Calu3 (cell line): Measurements from ENCODE around the gene FABP7. TPM values are rescaled to one million over a fixed set of nuclear protein-coding genes. Genes with fewer than 3 reads are reported as not detected.
A peak's percentile ranks its signal among the peaks of the same experiment; 100 is the strongest.

ENCODE experiments used
- Bru-seq: library from RNA; stranded (reverse); fragments of 400-500 nt; gene quantifications from one replicate; lab custom pipeline; 2021; lab: Mats Ljungman, UMichigan
- BruChase-seq, 2 experiments: library from RNA; stranded (reverse); fragments of 400-500 nt; gene quantifications; one replicate each; lab custom pipeline; 2021; lab: Mats Ljungman, UMichigan
- BruUV-seq: library from RNA; stranded (reverse); fragments of 400-500 nt; replicated peaks from 2 replicates; lab custom pipeline; 2021; lab: Mats Ljungman, UMichigan
- CTCF ChIA-PET: fragments of 300-600 bp; sonication (Branson Sonifier 250); formaldehyde crosslinking; loops from one replicate; lab custom pipeline; 2022; ENCODE audit warnings: antibody characterized with exemption; lab: Charles Lee
- DNase-seq: peaks from one replicate; pipeline ENCODE4 v3.0.0; 2022
- H3K27ac Mint-ChIP-seq: one replicate; pipeline ENCODE4 v1.8.0; 2022; ENCODE audit warnings: mixed read lengths; ENCODE audit not compliant: unreplicated experiment
- H3K27me3 Mint-ChIP-seq: one replicate; pipeline ENCODE4 v1.8.0; 2022; ENCODE audit warnings: mixed read lengths; ENCODE audit not compliant: unreplicated experiment
- H3K36me3 Mint-ChIP-seq: one replicate; pipeline ENCODE4 v1.8.0; 2022; ENCODE audit warnings: mild to moderate bottlenecking, moderate library complexity, mixed read lengths; ENCODE audit not compliant: insufficient read depth, unreplicated experiment
- H3K4me1 Mint-ChIP-seq: one replicate; pipeline ENCODE4 v1.8.0; 2022; ENCODE audit warnings: mild to moderate bottlenecking, low read depth, mixed read lengths; ENCODE audit not compliant: unreplicated experiment
- H3K4me3 Mint-ChIP-seq: one replicate; pipeline ENCODE4 v1.8.0; 2022; ENCODE audit warnings: mild to moderate bottlenecking, low read depth, moderate library complexity, mixed read lengths; ENCODE audit not compliant: unreplicated experiment
- H3K9me3 Mint-ChIP-seq: one replicate; pipeline ENCODE4 v1.8.0; 2022; ENCODE audit warnings: low read depth, mixed read lengths; ENCODE audit not compliant: unreplicated experiment
- intact Hi-C: fragments of 100-400 bp; cut with micrococcal nuclease; formaldehyde crosslinking; loops from one replicate; pipeline ENCODE4 v1.10.0; 2022; ENCODE audit not compliant: unreplicated experiment
- long read RNA-seq: library from polyadenylated mRNA; stranded (forward); transcript quantifications from one replicate; pipeline ENCODE4 v2.0.0, GENCODE V29; 2022
- total RNA-seq: library from RNA; stranded (reverse); gene quantifications from 2 replicates; pipeline ENCODE4 v1.2.3, GENCODE V29; 2022
- TF ChIP-seq, protein P1 (sequence below): fragments of 200-600 bp; IDR thresholded peaks from one replicate; pipeline ENCODE4 v1.8.0; 2022; ENCODE audit warnings: antibody characterized with exemption; ENCODE audit not compliant: unreplicated experiment

Gene FABP7
- not detected in 2 replicates for total RNA-seq
- Bru-seq, nascent RNA: not detected
- not detected for BruChase-seq, experiment 1, labeled RNA remaining after a 6-hour chase
- not detected for BruChase-seq, experiment 2, labeled RNA remaining after a 2-hour chase
- long read RNA-seq: 0 reads

DNA sequence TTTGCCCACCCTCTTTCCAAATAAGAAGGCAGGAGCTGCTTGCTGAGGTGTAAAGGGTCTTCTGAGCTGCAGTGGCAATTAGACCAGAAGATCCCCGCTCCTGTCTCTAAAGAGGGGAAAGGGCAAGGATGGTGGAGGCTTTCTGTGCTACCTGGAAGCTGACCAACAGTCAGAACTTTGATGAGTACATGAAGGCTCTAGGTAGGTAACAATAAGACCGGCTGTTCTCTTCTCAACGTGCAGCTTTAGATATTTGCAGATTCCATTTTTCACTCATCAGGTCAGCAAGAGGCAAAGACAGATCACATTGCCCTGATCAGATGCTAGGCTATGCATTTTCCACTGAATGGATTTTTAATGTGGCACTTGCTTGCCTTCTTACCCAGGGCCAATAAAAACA is at the start of gene FABP7:
Gene FABP7 (plus strand): TSS at position 50 of the 400 bp plus-strand sequence. CDS start 79 bp downstream, at position 129.
- DNase-seq: no peak
- Mint-ChIP-seq H3K4me1 (no peaks in the 10 kb centered on the region), H3K4me3 (no peak within 1 kb of the TSS), H3K27me3 (peaks cover 18% of the 10 kb centered on the region), H3K27ac (no peak within 1 kb of the TSS), H3K36me3 (no peaks in the 10 kb centered on the region), H3K9me3 (peaks cover 2% of the 10 kb centered on the region)
- CTCF ChIA-PET: no interaction called here
- no TSS peak for BruUV-seq
- TF ChIP-seq, protein P1, sequence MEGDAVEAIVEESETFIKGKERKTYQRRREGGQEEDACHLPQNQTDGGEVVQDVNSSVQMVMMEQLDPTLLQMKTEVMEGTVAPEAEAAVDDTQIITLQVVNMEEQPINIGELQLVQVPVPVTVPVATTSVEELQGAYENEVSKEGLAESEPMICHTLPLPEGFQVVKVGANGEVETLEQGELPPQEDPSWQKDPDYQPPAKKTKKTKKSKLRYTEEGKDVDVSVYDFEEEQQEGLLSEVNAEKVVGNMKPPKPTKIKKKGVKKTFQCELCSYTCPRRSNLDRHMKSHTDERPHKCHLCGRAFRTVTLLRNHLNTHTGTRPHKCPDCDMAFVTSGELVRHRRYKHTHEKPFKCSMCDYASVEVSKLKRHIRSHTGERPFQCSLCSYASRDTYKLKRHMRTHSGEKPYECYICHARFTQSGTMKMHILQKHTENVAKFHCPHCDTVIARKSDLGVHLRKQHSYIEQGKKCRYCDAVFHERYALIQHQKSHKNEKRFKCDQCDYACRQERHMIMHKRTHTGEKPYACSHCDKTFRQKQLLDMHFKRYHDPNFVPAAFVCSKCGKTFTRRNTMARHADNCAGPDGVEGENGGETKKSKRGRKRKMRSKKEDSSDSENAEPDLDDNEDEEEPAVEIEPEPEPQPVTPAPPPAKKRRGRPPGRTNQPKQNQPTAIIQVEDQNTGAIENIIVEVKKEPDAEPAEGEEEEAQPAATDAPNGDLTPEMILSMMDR: no peak
- intact Hi-C loops: loop anchor here (10.0 kb wide), 1 partner anchor 55 kb away; no protein-coding TSS in a partner anchor

DNA sequence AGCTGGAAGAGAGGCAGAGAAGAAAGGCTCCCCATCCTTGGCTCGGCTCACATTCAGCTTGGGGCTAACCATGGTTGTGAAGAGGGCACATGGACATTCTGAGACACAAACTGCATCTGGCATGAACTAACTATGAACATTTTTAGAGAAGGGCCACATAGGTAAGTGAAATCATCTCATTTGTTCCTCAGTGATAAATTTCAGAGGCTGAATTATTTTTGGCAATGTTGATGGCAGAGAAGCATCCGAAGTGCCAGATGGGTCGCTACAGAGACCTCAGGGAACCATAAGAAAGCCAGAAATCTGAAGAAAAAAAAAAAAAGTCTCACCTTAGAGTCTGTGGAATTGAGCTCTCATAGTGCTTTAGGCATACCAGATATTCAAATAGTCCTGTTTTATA is 49.2 kb upstream of the FABP7 start:
- H3K9me3 Mint-ChIP-seq: no peaks in the 10 kb centered on the region
- no peak for DNase-seq
- no peaks in the 10 kb centered on the region for H3K27me3 Mint-ChIP-seq
- H3K27ac Mint-ChIP-seq: no peak overlapping the region
- TF ChIP-seq, protein P1: no peak
- CTCF ChIA-PET: interaction anchor here (5.0 kb wide), 1 partner anchor 109 kb away, joined by 52 read pairs; no protein-coding TSS in a partner anchor
- no peaks in the 10 kb centered on the region for H3K36me3 Mint-ChIP-seq
- no peak overlapping the region for H3K4me3 Mint-ChIP-seq
- BruUV-seq: no TSS peak
- intact Hi-C loops: loop anchor here (1.0 kb wide), 1 partner anchor 586 kb away; no protein-coding TSS in a partner anchor
- no peaks in the 10 kb centered on the region for H3K4me1 Mint-ChIP-seq

DNA sequence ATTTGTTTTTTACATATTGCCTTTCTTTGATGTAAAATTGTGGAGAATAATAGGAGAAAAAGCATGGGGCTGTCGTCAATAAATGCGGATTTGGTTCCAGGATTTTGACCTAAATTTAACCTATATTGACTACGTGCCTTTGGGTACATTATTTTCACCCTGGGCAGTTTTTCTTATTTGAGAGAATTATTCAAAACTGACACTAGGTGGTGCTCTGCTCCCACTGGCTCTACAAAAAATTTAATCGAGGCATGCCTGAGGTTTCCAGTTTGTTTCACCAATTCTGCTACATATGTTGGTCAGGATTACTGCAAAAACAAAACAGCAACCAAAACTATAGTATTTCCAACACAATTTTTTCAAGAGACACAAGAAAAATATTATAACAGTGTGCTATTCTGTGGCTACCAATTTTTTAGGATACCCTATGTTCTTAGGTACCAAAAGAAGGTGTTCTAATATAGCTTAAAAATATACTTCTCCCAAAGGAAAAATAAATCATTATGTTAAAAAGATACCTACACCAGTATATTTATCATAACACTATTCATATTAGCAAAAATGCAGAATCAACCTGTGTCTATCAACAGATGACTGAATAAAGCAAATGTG is 48.6 kb upstream of the FABP7 start:
- H3K4me1 Mint-ChIP-seq: no peaks in the 10 kb centered on the region
- no peaks in the 10 kb centered on the region for H3K36me3 Mint-ChIP-seq
- DNase-seq: peak; percentile 28
- H3K4me3 Mint-ChIP-seq: no peak overlapping the region
- no peak overlapping the region for H3K27ac Mint-ChIP-seq
- H3K9me3 Mint-ChIP-seq: no peaks in the 10 kb centered on the region
- intact Hi-C loops: loop anchor here (1.0 kb wide), 2 partner anchors 108 to 585 kb away; no protein-coding TSS in a partner anchor
- TF ChIP-seq, protein P1: peak; percentile 73
- no TSS peak for BruUV-seq
- H3K27me3 Mint-ChIP-seq: no peaks in the 10 kb centered on the region
- CTCF ChIA-PET: interaction anchor here (5.0 kb wide), 1 partner anchor 108 kb away, joined by 52 read pairs; no protein-coding TSS in a partner anchor

DNA sequence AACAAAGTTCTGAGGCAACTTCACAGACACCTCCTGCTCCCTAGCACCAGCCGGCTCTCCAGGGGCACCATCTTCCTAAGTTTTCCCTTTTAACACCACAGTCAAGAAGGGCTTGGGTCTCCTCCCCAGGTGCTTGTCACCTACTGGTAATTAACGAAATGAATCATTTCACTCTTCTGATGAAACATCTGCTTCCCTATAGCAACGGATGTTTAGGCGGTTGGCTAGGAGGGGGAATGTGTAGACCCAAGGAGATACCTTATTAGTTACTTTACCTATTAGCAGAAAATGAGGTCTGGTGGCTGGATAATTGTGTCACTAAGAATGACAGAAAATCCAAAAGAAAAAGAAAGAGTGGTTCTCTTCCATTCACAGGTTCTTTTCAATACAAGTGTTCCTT is 46.3 kb upstream of the FABP7 start:
- Mint-ChIP-seq H3K9me3 (no peaks in the 10 kb centered on the region), H3K4me1 (no peaks in the 10 kb centered on the region), H3K27ac (no peak overlapping the region), H3K4me3 (no peak overlapping the region), H3K36me3 (no peaks in the 10 kb centered on the region), H3K27me3 (no peaks in the 10 kb centered on the region)
- CTCF ChIA-PET: interaction anchor here (1.4 kb wide), 1 partner anchor 106 kb away, joined by 4 read pairs; no protein-coding TSS in a partner anchor
- TF ChIP-seq, protein P1: no peak
- DNase-seq: no peak
- no TSS peak for BruUV-seq
- intact Hi-C loops: no loop called here
